HepG2 (cell line): ENCODE data around the gene HDAC5. TPM values are rescaled to one million over a fixed set of nuclear protein-coding genes. Genes with fewer than 3 reads are reported as not detected.
"Not testable (repeated sequence)": the region's sequence is repeated elsewhere in the genome, so short reads cannot be mapped to it uniquely, and the experiment has no call there.

Source experiments
- ATAC-seq: fragments of 200-7000 bp; cut with Tn5 transposase; 3 replicates; pipeline ENCODE4 v1.9.1; 2020; ENCODE audit warnings: mild to moderate bottlenecking, moderate library complexity
- BruUV-seq: library from RNA; stranded (reverse); fragments of 400-500 nt; replicated peaks from 2 replicates; lab custom pipeline; 2021; lab: Mats Ljungman, UMichigan
- CTCF ChIA-PET: fragments of 300-600 bp; formaldehyde crosslinking; extraction: SDS; loops from one replicate; lab custom pipeline; 2021; ENCODE audit warnings: low total read pairs, inconsistent platforms, low intra/inter-chr PET ratio; lab: Yijun Ruan, JAX
- POLR2A ChIA-PET: fragments of 350-600 bp; sonication (Branson Sonifier 250); formaldehyde crosslinking; loops from one replicate; lab custom pipeline; 2020; ENCODE audit warnings: antibody characterized with exemption, inconsistent platforms; lab: Yijun Ruan, JAX
- DNase-seq: peaks from one replicate; pipeline ENCODE4 v3.0.0-alpha.2; 2015; ENCODE audit warnings: low spot score
- FAIRE-seq: peaks from 3 replicates; lab custom pipeline; 2011; peaks lifted over from hg19 to GRCh38; lab: Jason Lieb, UNC
- H2AFZ ChIP-seq: one replicate; pipeline ENCODE4 v1.6.1; 2011; ENCODE audit warnings: low read length, inconsistent platforms
- H3K27ac ChIP-seq: fragments of 300-600 bp; 3 replicates; pipeline ENCODE4 v1.8.0; 2011; ENCODE audit warnings: mixed run types, mild to moderate bottlenecking, mixed read lengths, low read length, inconsistent platforms; ENCODE audit not compliant: insufficient read depth; ENCODE audit errors: extremely low read length
- H3K27me3 ChIP-seq, 2 experiments: fragments of 200-600 bp in 1 of 2; 2 replicates in 1 of 2; 3 replicates in 1 of 2; pipeline versions ENCODE4 v1.6.0 to v1.8.0; 2011; ENCODE audit warnings: low read length in 2 of 2, mild to moderate bottlenecking in 2 of 2, moderate library complexity in 2 of 2, inconsistent platforms in 1 of 2; ENCODE audit not compliant: insufficient read depth in 2 of 2, control insufficient read depth in 1 of 2
- H3K36me3 ChIP-seq, 2 experiments: fragments of 200-600 bp in 1 of 2; replicated peaks in 1 of 2; 2 replicates in 1 of 2; 3 replicates in 1 of 2; pipeline versions ENCODE4 v1.5.1 to v1.8.0; 2011; ENCODE audit warnings: low read length in 2 of 2, inconsistent platforms in 1 of 2; ENCODE audit not compliant: insufficient read depth in 2 of 2, control insufficient read depth in 1 of 2
- H3K4me1 ChIP-seq: 2 replicates; pipeline ENCODE4 v1.5.1; 2012; ENCODE audit warnings: low read length, inconsistent platforms; ENCODE audit not compliant: insufficient read depth
- H3K4me2 ChIP-seq: 2 replicates; pipeline ENCODE4 v1.6.0; 2011; ENCODE audit warnings: low read depth, low read length, inconsistent platforms
- H3K4me3 ChIP-seq, 3 experiments: fragments of 200-600 bp in 1 of 3; sonication (generic), shearing (Covaris generic) in 1 of 3; replicated peaks in 1 of 3; 2 replicates each; pipeline ENCODE4 v1.5.1; 2011 to 2016; ENCODE audit warnings: low read length in 3 of 3, inconsistent platforms in 2 of 3, low read depth in 2 of 3, mild to moderate bottlenecking in 2 of 3, control low read depth in 1 of 3, mixed read lengths in 1 of 3; ENCODE audit not compliant: insufficient read depth in 1 of 3
- H3K79me2 ChIP-seq: one replicate; pipeline ENCODE4 v1.6.1; 2011; ENCODE audit warnings: low read length, inconsistent platforms; ENCODE audit not compliant: insufficient read depth
- H3K9ac ChIP-seq: 2 replicates; pipeline ENCODE4 v1.6.0; 2011; ENCODE audit warnings: mild to moderate bottlenecking, low read depth, low read length, inconsistent platforms; ENCODE audit not compliant: insufficient read depth
- H3K9me3 ChIP-seq: 2 replicates; pipeline ENCODE4 v1.5.1; 2012; ENCODE audit warnings: mild to moderate bottlenecking, low read length
- H4K20me1 ChIP-seq: 2 replicates; pipeline ENCODE4 v1.6.0; 2011; ENCODE audit warnings: inconsistent platforms, mild to moderate bottlenecking, low read length, moderate library complexity; ENCODE audit not compliant: insufficient read depth
- BORCS8-MEF2B ChIP-seq: sonication (generic); formaldehyde crosslinking; IDR thresholded peaks from 2 replicates; pipeline ENCODE4 v1.8.0; 2022; ENCODE audit warnings: mild to moderate bottlenecking, missing genetic modification reagents
- HCFC1 ChIP-seq: fragments of 150-350 bp; IDR thresholded peaks from 2 replicates; pipeline ENCODE4 v1.6.1; 2014; ENCODE audit warnings: low read depth, low read length
- KLF12 ChIP-seq: sonication (generic); formaldehyde crosslinking; IDR thresholded peaks from 2 replicates; pipeline ENCODE4 v1.4.0; 2020; ENCODE audit warnings: missing genetic modification reagents, borderline replicate concordance
- KLF6 ChIP-seq: IDR thresholded peaks from 2 replicates; pipeline ENCODE4 v1.8.0; 2016; ENCODE audit warnings: missing biosample characterization, missing genetic modification reagents
- RBFOX2 ChIP-seq: fragments of 200-400 bp; formaldehyde crosslinking; IDR thresholded peaks from 2 replicates; pipeline ENCODE4 v1.6.1; 2017; ENCODE audit warnings: low read depth, mild to moderate bottlenecking, low read length
- SNAPC5 ChIP-seq: sonication (generic); formaldehyde crosslinking; IDR thresholded peaks from 2 replicates; pipeline ENCODE4 v1.8.1; 2023; ENCODE audit warnings: mild to moderate bottlenecking, missing genetic modification reagents, borderline replicate concordance
- ZFP82 ChIP-seq: sonication (generic); formaldehyde crosslinking; IDR thresholded peaks from 2 replicates; pipeline ENCODE4 v1.5.1; 2020; ENCODE audit warnings: mild to moderate bottlenecking, missing genetic modification reagents, borderline replicate concordance
- ZNF383 ChIP-seq: sonication (generic); formaldehyde crosslinking; IDR thresholded peaks from 2 replicates; pipeline ENCODE4 v1.4.0; 2020; ENCODE audit warnings: missing genetic modification reagents, mild to moderate bottlenecking, borderline replicate concordance
- ZNF687 ChIP-seq: sonication (generic); formaldehyde crosslinking; IDR thresholded peaks from 2 replicates; pipeline ENCODE4 v1.5.1; 2020; ENCODE audit warnings: mild to moderate bottlenecking, missing genetic modification reagents, moderate library complexity
- ZNF740 ChIP-seq: sonication (generic); formaldehyde crosslinking; IDR thresholded peaks from 2 replicates; pipeline ENCODE4 v1.4.0; 2020; ENCODE audit warnings: missing genetic modification reagents
- WGBS: methylation state at CpG from one replicate; pipeline ENCODE4 v1.1.6; 2017; ENCODE audit warnings: low lambda C conversion rate; 5-methylcytosine and 5-hydroxymethylcytosine counted together
- in situ Hi-C: cut with HindIII; loops from 2 replicates; pipeline ENCODE4 v1.10.0; 2017; ENCODE audit warnings: low pct_unique_long_range_greater_than_20kb; ENCODE audit not compliant: extremely low pct_ligation_motif_present
- intact Hi-C: fragments of 100-400 bp; cut with micrococcal nuclease; formaldehyde crosslinking; loops from one replicate; pipeline ENCODE4 v1.10.0; 2022; ENCODE audit not compliant: unreplicated experiment
- polyA plus RNA-seq, 8 experiments: library from polyadenylated mRNA; depleted of rRNA in 3 of 8; stranded (reverse) in 7 of 8; unstranded in 1 of 8; fragments of >200 nt; fragmentation: Illumina TruSeq in 4 of 8; extraction: Trizol in 4 of 8; gene quantifications; 2 replicates each; pipeline versions ENCODE4 v1.2.1 to v1.2.3, GENCODE V29; 2011 to 2016; ENCODE audit warnings: low read depth in 4 of 8, missing spikeins in 1 of 8, mixed read lengths in 1 of 8; ENCODE audit not compliant: insufficient read depth in 1 of 8
- total RNA-seq, 5 experiments: library from RNA; depleted of rRNA; stranded (reverse); fragments of >200 nt; fragmentation: Illumina TruSeq; extraction: Trizol; gene quantifications; 2 replicates each; pipeline ENCODE4 v1.2.3, GENCODE V29; 2016; ENCODE audit warnings: low read depth in 1 of 5

The HDAC5 gene
- total and polyA plus RNA-seq, 2 of the 13 experiments (the other 11 are each of a cell fraction or from before 2014, with no cell fraction given), result 46.4 to 85.4 TPM

- DNase-seq, result no peak
- peaks cover 20% of the 10 kb centered on the region for H3K4me1 ChIP-seq
- no peak for TF ChIP-seq KLF12 (CRISPR knock-in tag)
- no peak for TF ChIP-seq HCFC1
- TF ChIP-seq KLF6, result no peak
- TF ChIP-seq ZFP82, result no peak
- TF ChIP-seq ZNF740 (CRISPR knock-in tag), result no peak
- no peak for TF ChIP-seq ZNF687 (CRISPR knock-in tag)
- no peak for TF ChIP-seq ZNF383 (CRISPR knock-in tag)
- TF ChIP-seq SNAPC5 (CRISPR knock-in tag), result no peak
- TF ChIP-seq RBFOX2, result no peak
- no peak for TF ChIP-seq BORCS8-MEF2B
- H3K4me3 ChIP-seq, result no peak overlapping the region
- no peak for ATAC-seq
- no peak overlapping the region for H3K4me2 ChIP-seq
- POLR2A ChIA-PET, result no interaction called here
- in situ Hi-C loops (no loop called here), intact Hi-C loops (no loop called here)
- H3K79me2 ChIP-seq, result peaks cover 25% of the 10 kb centered on the region
- no peaks in the 10 kb centered on the region for H3K9me3 ChIP-seq
- BruUV-seq, result no TSS peak
- CTCF ChIA-PET, result no interaction called here
- no peak overlapping the region for H2AFZ ChIP-seq
- H3K27ac ChIP-seq, result no peak overlapping the region
- H3K36me3 ChIP-seq, result peaks cover 34 to 58% of the 10 kb centered on the region in 2 experiments
- H3K9ac ChIP-seq, result no peak overlapping the region
- H3K27me3 ChIP-seq, result no peaks in the 10 kb centered on the region
- no peak for FAIRE-seq
- 96% methylated on average over 2 of the region's 2 CpGs for WGBS
- peaks cover 15% of the 10 kb centered on the region; the same call in 1 of the 2 replicates for H4K20me1 ChIP-seq
Measured at GRCh38 chr17:44037471-44037870, 86.0 kb downstream of the HDAC5 start.

GRCh38 chr17:44034688-44035087 is 88.8 kb downstream of the HDAC5 start:
- H3K9ac ChIP-seq, H3K9me3 ChIP-seq, CTCF ChIA-PET, H2AFZ ChIP-seq, H3K4me2 ChIP-seq, in situ Hi-C loops, FAIRE-seq, H4K20me1 ChIP-seq, BruUV-seq, intact Hi-C loops, H3K4me3 ChIP-seq, DNase-seq, H3K27me3 ChIP-seq, H3K27ac ChIP-seq, H3K79me2 ChIP-seq, ATAC-seq, POLR2A ChIA-PET: not testable (repeated sequence)
- WGBS, result no CpG with 5 or more reads among the region's 3 CpGs
- Histone ChIP-seq H3K4me1 (peaks cover 14% of the 10 kb centered on the region), H3K36me3 (peaks cover 28 to 62% of the 10 kb centered on the region in 2 experiments)
